Measurements from ENCODE around the gene PCTP. TPM values are rescaled to one million over a fixed set of nuclear protein-coding genes. Genes with fewer than 3 reads are reported as not detected.

PCTP gene
- total and polyA plus RNA-seq, 9 of the 15 experiments (the other 6 are each of a cell fraction or from before 2014, with no cell fraction given), result 10.9 to 62.3 (median 41.2) TPM

DNA sequence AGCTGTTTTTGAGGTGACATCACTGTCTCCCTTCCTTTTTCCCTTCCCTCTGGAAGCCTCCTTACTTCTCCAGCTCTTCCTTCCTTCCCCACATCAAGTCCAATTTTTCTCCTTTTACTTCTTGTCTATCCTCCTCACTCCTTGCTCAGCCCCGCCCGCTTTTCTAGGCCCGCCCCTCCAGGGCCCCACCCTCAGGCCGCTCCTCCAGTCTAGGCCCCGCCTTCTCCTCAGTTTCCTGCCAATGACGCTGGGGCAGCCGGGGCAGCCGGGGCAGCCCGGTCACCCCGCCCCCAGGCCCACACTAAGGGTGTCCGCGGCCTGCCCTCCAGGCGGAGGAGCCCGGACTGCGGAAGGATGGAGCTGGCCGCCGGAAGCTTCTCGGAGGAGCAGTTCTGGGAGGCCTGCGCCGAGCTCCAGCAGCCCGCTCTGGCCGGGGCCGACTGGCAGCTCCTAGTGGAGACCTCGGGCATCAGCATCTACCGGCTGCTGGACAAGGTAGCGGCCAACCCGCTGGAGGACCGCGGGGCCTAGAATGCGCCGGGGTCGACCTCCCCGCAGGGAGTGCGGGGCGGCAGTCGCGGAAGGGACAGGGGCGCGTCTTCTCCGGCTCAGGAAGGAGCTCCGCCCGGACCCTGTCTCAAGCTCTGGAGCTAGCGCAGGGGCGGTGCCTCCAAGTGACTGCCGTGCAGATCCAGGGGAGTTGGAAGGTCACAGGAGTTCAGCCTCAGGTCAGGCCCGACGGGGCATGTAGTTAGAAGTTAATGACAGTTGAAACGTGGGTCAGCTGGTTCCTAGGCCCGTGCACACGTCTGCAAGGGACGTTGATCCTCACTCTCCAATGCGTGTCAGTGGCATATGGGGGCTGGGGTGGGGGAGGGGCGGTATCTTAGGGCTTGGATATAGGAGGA, at the start of gene PCTP (continued):
- TF ChIP-seq, protein P1, sequence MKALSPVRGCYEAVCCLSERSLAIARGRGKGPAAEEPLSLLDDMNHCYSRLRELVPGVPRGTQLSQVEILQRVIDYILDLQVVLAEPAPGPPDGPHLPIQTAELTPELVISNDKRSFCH (CRISPR knock-in tag; IDR thresholded peaks at IDR 0.05), result no peak
- TF ChIP-seq, protein P1 (tag; IDR thresholded peaks at IDR 0.05), result peak; percentile 79; the same call in 1 of the 2 replicates
- TF ChIP-seq POLR2H (tag; IDR thresholded peaks at IDR 0.05; ENCODE audit: low read depth), result peak; percentile 68
- peak; percentile 44; the same call in 1 of the 2 replicates for TF ChIP-seq ELF2 (CRISPR knock-in tag; IDR thresholded peaks at IDR 0.05)
- peak; percentile 55; the same call in 1 of the 2 replicates for TF ChIP-seq RNF2 (IDR thresholded peaks at IDR 0.05)
- no peak for TF ChIP-seq CBFA2T2 (conservative IDR thresholded peaks at IDR 0.05)
- TF ChIP-seq NR1H2 (CRISPR knock-in tag; IDR thresholded peaks at IDR 0.05), result 0 out of 2 replicates have a peak, but pooled peaks have one; percentile 84
- no peak for TF ChIP-seq MCM2 (IDR thresholded peaks at IDR 0.05; ENCODE audit: low read depth)
- TF ChIP-seq HNRNPLL (IDR thresholded peaks at IDR 0.05; ENCODE audit: low read depth, low read length, poor library complexity, severe bottlenecking), result peak; percentile 78
- no peak for TF ChIP-seq PTRF (tag; IDR thresholded peaks at IDR 0.05)
- TF ChIP-seq BRF1 (IDR thresholded peaks at IDR 0.05; ENCODE audit: borderline replicate concordance, extremely low read depth, insufficient read length), result no peak
- TF ChIP-seq DMBX1 (CRISPR knock-in tag; IDR thresholded peaks at IDR 0.05; ENCODE audit: borderline replicate concordance), result no peak
- no peak for TF ChIP-seq ZNF124 (CRISPR knock-in tag; IDR thresholded peaks at IDR 0.05)
- TF ChIP-seq EP400 (IDR thresholded peaks at IDR 0.05), result peak; percentile 85
- TF ChIP-seq HIVEP1 (CRISPR knock-in tag; IDR thresholded peaks at IDR 0.05), result no peak
- no peak for TF ChIP-seq GTF2A2 (tag; IDR thresholded peaks at IDR 0.05)
- TF ChIP-seq ETV6 (IDR thresholded peaks at IDR 0.05; ENCODE audit: borderline replicate concordance in 1 of 2, low read depth in 2 of 2, low read length in 1 of 2), result no peak
- TF ChIP-seq ETV6 (CRISPR knock-in tag; IDR thresholded peaks at IDR 0.05; ENCODE audit: borderline replicate concordance), result no peak
- TF ChIP-seq, protein P2, sequence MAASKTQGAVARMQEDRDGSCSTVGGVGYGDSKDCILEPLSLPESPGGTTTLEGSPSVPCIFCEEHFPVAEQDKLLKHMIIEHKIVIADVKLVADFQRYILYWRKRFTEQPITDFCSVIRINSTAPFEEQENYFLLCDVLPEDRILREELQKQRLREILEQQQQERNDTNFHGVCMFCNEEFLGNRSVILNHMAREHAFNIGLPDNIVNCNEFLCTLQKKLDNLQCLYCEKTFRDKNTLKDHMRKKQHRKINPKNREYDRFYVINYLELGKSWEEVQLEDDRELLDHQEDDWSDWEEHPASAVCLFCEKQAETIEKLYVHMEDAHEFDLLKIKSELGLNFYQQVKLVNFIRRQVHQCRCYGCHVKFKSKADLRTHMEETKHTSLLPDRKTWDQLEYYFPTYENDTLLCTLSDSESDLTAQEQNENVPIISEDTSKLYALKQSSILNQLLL (CRISPR knock-in tag; IDR thresholded peaks at IDR 0.05; ENCODE audit: borderline replicate concordance), result no peak
- peak; percentile 38; the same call in 1 of the 2 replicates for TF ChIP-seq ZBTB1 (CRISPR knock-in tag; IDR thresholded peaks at IDR 0.05; ENCODE audit: borderline replicate concordance, low read depth)
- TF ChIP-seq ZC3H11A (IDR thresholded peaks at IDR 0.05; ENCODE audit: low read depth, low read length), result no peak
- TF ChIP-seq HMG20B (CRISPR knock-in tag; IDR thresholded peaks at IDR 0.05), result no peak
- no peak for TF ChIP-seq JUNB (CRISPR knock-in tag; conservative IDR thresholded peaks at IDR 0.05)
- TF ChIP-seq SMARCC2 (IDR thresholded peaks at IDR 0.05; ENCODE audit: low read depth), result no peak
- no peak for TF ChIP-seq COPS2 (conservative IDR thresholded peaks at IDR 0.05)
- peak; percentile 84 for TF ChIP-seq CXXC5 (CRISPR knock-in tag; IDR thresholded peaks at IDR 0.05)
- TF ChIP-seq KAT2B (IDR thresholded peaks at IDR 0.05; ENCODE audit: low read depth, low read length), result no peak
- no peak for TF ChIP-seq GABPB2 (CRISPR knock-in tag; conservative IDR thresholded peaks at IDR 0.05)
- TF ChIP-seq FOSL1 (tag; conservative IDR thresholded peaks at IDR 0.05), result 0 out of 2 replicates have a peak, but pooled peaks have one; percentile 29
- TF ChIP-seq HLTF (IDR thresholded peaks at IDR 0.05), result 0 out of 2 replicates have a peak, but pooled peaks have one; percentile 39
